Progenitor cell of endocrine pancreas (in vitro differentiated cells): ENCODE results near the gene CNNM3. TPM values are rescaled to one million over a fixed set of nuclear protein-coding genes. Genes with fewer than 3 reads are reported as not detected.

Experiments
- DNase-seq: peaks from one replicate; pipeline ENCODE4 v3.0.0; 2021; ENCODE audit warnings: low spot score; ENCODE audit not compliant: unreplicated experiment
- H3K27ac Mint-ChIP-seq: 2 replicates; pipeline ENCODE4 v1.8.0; 2021; ENCODE audit warnings: mild to moderate bottlenecking, moderate library complexity, mixed read lengths
- H3K27me3 Mint-ChIP-seq: 2 replicates; pipeline ENCODE4 v1.8.0; 2021; ENCODE audit warnings: mixed read lengths
- H3K36me3 Mint-ChIP-seq: 2 replicates; pipeline ENCODE4 v1.8.0; 2022; ENCODE audit warnings: mixed read lengths; ENCODE audit not compliant: insufficient read depth
- H3K4me1 Mint-ChIP-seq: 2 replicates; pipeline ENCODE4 v1.8.0; 2021; ENCODE audit warnings: low read depth, mixed read lengths
- H3K4me3 Mint-ChIP-seq: 2 replicates; pipeline ENCODE4 v1.8.0; 2021; ENCODE audit warnings: low read depth, mild to moderate bottlenecking, moderate library complexity, mixed read lengths
- H3K9me3 Mint-ChIP-seq: 2 replicates; pipeline ENCODE4 v1.8.0; 2021; ENCODE audit warnings: low read depth, mixed read lengths
- CTCF ChIP-seq: fragments of 200-600 bp; sonication (generic); IDR thresholded peaks from one replicate; pipeline ENCODE4 v1.5.0; 2021; ENCODE audit warnings: antibody characterized with exemption, mild to moderate bottlenecking; ENCODE audit not compliant: unreplicated experiment
- total RNA-seq: library from RNA; stranded (reverse); gene quantifications from 2 replicates; pipeline ENCODE4 v1.2.1, GENCODE V29; 2021

Gene CNNM3
- total RNA-seq, 1 donor from 2014 or later: 54.0 TPM

DNA sequence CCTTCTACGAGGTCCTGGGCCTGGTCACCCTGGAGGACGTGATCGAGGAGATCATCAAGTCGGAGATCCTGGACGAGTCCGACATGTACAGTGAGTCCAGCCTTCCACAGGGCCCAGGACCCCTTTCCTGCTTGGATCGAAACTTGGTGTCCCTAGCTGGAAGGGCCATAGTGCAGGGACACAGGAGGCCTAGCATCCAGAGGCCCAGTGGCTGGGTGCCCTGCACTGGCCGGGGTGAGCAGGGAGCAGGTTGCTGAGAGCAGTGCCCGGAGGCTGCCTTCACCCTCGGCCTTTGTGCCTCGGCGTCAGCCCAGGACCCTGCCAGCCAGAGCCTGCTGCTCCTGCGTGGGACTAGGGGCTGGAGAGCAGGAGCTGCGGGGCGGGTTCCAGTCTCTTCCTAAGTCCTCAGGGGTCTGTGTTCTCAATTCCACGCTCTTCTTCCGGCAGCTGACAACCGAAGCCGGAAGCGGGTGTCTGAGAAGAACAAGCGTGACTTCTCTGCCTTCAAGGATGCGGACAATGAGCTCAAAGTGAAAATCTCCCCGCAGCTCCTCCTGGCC is 18.9 kb upstream of the CNNM3 start:
- Mint-ChIP-seq H3K4me1 (no peaks in the 10 kb centered on the region), H3K36me3 (no peaks in the 10 kb centered on the region), H3K9me3 (no peaks in the 10 kb centered on the region), H3K27ac (no peak overlapping the region), H3K27me3 (no peaks in the 10 kb centered on the region), H3K4me3 (no peak overlapping the region)
- DNase-seq: no peak
- no peak for TF ChIP-seq CTCF

DNA sequence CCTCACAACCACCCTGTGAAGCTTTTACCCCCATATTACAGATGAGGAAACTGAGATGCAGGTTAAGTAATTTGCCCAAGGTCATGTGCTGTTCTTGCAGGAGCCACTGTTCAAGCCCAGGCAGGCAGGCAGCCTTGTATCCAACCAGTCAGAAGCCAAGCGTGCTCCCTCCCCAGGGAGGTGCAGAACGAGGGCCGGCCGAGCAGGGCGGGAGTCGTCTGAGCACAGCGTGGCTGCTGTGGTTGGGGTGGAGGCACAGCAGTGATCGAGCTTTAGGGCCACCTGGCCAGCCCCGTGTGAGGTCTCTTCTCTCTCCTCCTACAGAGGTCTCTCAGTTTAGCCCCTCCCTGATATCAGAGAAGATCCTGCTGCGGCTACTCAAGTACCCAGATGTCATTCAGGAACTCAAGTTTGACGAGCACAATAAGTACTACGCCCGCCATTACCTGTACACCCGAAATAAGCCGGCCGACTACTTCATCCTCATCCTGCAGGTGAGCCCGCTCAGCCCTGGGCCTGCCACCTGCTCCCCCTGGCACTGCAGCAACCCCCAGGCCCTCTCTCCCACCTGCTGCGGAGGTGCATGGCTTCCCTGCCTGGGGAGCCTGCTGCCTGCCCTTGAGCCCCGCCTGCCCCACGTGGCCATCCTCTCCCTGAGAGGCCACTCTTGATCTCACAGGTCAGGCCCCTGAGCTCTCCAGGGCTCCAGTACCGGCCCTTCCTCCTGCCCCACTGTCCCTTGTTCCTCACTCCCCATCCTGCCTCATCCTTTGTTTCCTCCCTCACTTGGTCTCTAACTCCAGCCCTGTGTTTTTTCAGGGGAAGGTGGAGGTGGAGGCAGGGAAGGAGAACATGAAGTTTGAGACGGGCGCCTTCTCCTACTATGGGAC is 17.1 kb upstream of the CNNM3 start:
- Mint-ChIP-seq H3K4me3 (no peak overlapping the region), H3K27ac (no peak overlapping the region), H3K9me3 (no peaks in the 10 kb centered on the region), H3K27me3 (no peaks in the 10 kb centered on the region), H3K4me1 (no peaks in the 10 kb centered on the region), H3K36me3 (no peaks in the 10 kb centered on the region)
- no peak for DNase-seq
- no peak for TF ChIP-seq CTCF

DNA sequence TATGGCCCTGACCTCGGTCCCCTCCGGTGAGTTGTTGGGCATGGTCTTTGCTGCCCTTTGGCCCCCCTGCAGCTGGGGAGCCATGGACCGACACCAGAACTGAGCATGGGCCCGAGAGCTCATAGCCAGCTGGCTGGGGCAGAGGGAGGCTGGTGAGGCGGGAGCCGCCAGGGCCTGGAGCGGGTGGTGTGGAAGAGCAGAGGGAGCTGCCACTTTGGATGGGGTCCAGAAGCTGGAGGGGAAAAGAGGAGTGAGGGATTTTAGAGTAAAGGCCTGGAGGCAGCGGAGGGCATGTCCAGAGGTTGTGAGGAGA is 16.5 kb upstream of the CNNM3 start:
- no peak overlapping the region for H3K4me3 Mint-ChIP-seq
- no peaks in the 10 kb centered on the region for H3K4me1 Mint-ChIP-seq
- H3K27me3 Mint-ChIP-seq: no peaks in the 10 kb centered on the region
- no peak for DNase-seq
- no peak overlapping the region for H3K27ac Mint-ChIP-seq
- peaks cover 2% of the 10 kb centered on the region for H3K36me3 Mint-ChIP-seq
- no peak for TF ChIP-seq CTCF
- no peaks in the 10 kb centered on the region for H3K9me3 Mint-ChIP-seq

GRCh38 chr2:96800061-96801004 is 15.7 kb upstream of the CNNM3 start:
- no peak for TF ChIP-seq CTCF
- H3K4me3 Mint-ChIP-seq: no peak overlapping the region
- peaks cover 2% of the 10 kb centered on the region for H3K36me3 Mint-ChIP-seq
- H3K9me3 Mint-ChIP-seq: no peaks in the 10 kb centered on the region
- no peaks in the 10 kb centered on the region for H3K4me1 Mint-ChIP-seq
- no peak for DNase-seq
- no peaks in the 10 kb centered on the region for H3K27me3 Mint-ChIP-seq
- H3K27ac Mint-ChIP-seq: no peak overlapping the region
